Measurements from ENCODE around the gene MORC2.

GRCh38 chr22:30930228-30930627 lies 38.3 kb downstream of the MORC2 start:
- TF ChIP-seq, protein P1, sequence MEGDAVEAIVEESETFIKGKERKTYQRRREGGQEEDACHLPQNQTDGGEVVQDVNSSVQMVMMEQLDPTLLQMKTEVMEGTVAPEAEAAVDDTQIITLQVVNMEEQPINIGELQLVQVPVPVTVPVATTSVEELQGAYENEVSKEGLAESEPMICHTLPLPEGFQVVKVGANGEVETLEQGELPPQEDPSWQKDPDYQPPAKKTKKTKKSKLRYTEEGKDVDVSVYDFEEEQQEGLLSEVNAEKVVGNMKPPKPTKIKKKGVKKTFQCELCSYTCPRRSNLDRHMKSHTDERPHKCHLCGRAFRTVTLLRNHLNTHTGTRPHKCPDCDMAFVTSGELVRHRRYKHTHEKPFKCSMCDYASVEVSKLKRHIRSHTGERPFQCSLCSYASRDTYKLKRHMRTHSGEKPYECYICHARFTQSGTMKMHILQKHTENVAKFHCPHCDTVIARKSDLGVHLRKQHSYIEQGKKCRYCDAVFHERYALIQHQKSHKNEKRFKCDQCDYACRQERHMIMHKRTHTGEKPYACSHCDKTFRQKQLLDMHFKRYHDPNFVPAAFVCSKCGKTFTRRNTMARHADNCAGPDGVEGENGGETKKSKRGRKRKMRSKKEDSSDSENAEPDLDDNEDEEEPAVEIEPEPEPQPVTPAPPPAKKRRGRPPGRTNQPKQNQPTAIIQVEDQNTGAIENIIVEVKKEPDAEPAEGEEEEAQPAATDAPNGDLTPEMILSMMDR (conservative IDR thresholded peaks at IDR 0.05; ENCODE audit: low read length) = no peak
- no peak for TF ChIP-seq EZH2phosphoT487 (IDR thresholded peaks at IDR 0.05; ENCODE audit: borderline replicate concordance, low read depth, low read length)
